CD4-positive, alpha-beta T cell treated with Interleukin-4 for 1 hour (primary cell): ENCODE measurements around the gene NEDD9.
A peak's percentile ranks its signal among the peaks of the same experiment; 100 is the strongest.

ENCODE experiments used
- DNase-seq, 2 donors: peaks; one replicate each; pipeline ENCODE4 v3.0.0-alpha.2; 2020 to 2022

NEDD9 gene

DNA sequence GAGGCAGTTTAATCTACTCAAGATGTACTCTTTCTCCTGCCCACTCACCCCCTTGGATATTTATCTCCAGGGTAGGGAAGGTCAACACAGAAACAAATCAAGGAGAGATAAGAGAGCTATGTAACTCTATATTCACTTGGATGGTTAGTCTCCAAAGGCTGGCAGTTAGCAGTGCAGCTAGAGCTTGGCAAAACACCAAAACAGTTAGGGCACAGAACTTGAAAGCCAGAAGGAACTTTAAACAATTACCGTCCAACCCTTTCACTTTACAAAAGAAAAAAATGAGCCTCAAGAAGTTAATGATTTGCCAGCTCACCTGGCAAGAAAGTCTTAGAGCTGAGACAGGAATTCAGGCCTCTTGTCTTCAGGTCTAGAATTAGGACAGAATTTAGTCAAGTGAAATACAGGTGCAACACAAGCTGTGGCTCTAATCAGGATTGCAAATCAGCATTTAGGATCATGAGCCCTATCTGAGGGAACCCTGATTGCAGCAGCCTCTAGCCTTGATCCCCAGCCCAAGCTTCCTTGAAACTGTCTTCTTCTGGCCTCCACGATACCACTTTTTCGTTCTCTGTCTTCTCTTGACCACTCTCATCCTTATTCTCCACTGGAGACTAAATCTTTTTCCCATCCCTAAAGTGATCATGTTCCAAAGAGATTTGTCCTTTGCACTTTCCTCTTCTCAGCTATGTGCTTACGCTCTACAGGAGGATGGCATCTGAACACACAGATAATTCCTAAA is 14.9 kb downstream of the NEDD9 start:
- no peak for DNase-seq

DNA sequence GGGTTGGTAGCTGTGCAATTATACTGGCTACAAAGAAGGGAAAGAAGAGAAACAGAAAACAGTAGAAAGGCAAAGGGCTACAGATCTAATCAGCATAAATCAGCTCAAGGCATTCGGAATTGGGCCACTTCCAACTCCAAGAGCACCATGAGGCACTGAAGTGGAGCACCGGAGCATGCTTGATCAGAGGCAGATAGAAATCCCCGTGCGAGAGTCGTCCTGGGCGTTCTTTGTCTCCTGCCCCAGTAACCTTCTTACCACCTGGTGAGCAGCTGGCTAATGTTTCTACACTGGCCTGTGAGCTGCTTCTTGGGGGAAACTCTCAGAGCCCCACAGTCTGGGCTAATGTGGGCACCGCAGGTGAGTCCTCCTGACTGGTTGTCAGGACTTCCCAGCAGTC is 16.7 kb downstream of the NEDD9 start:
- DNase-seq, result no peak

DNA sequence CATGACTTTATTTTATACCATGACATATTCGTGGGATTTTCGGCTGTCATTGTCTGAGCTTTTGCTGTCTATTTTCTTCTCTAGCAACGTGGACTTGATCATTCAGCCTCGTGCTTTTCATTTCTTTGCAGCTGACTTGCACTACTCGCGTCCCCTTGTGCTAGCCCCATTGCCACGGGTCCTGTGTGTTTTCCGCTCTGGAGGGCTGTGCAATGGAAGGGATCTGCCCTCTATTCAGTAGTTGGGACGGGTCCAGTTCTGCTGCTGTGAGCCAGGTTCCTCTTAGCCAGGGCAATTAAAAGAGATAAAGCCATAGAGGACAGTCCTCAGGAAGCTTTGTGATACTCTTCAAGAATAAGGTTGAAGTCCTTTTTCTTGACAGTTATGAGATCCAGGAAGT is 17.6 kb downstream of the NEDD9 start:
- no peak for DNase-seq

DNA sequence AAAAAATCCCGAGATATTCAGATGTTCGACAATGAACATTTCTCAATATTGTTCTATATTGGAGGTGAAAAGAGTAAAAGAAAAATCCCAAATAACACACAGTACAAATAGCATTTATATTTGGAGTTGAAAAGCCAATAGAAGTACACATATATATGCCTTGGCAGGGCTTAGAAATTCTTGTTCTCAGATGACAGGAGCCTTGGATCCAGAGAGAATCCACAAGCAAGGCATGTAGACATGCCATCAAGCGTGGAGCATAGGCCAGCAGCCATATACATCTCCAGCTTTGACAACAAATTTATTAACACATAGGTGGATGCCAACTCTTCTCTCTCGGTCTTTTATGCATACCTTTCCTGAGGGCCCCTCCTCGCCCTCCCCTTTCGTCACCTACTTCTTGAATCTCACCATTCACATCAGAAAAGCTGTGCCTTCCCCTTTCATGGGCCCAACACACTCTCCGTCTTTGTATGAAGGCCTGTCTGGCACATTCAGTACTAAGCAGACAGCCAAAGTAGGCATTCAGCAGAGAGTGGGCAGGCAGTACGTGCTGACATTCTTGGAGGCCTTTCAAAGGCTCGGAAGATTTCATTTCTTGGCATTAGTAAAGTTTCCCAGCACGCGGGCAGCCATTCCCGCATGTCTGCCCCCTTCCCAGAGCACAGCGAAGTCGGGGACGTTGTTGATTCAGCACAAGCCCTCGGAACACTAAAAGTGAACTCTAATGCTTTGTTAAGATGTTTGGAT is 18.2 kb downstream of the NEDD9 start:
- no peak for DNase-seq

DNA sequence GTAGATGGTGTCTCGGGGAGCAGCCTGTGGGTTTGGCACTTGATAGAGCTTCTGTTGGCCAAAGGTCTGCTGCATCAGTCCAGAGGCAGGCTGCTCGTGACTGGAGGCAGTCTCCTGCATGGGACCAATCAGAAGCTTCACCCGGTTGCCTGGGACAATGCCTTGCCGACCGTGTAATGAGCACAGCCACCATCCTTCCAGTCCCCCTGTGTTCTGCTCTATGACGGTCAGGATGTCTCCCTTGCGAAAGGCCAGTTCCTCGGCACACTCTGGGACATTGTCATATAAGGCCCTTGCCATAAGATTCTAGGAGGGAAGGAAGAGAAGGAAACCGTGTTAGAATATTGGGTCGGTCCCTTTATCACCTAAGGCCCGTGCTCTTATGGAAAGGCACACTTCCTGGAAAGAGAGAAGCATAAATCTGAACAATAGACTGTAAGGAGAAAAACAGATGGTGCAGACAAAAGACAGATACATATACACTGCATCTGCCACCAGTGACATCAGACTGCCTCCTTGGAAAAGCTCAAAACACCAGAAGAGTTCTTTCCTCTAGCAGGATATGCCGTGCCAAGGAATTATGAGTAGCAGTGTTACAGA is 18.9 kb downstream of the NEDD9 start:
- no peak for DNase-seq

DNA sequence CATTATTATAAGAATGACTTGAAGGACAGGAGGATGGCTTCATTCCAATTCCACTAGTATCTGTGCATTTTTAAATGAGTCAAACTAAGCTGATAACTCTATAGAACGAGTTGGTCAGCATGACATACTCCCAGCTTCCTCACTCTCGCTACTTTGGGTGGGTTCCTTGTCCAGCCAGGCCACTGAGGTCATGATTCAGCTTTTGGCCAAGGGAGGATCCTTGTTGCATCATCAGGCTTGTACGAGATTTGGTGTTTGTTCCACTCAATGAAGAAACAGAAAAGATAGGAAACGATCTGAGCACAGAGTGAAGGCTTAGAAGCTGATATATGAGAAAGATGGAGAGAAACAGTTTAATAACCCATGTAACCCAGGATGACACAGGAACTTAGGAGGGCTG is 19.8 kb downstream of the NEDD9 start:
- DNase-seq, result peak in 1 of 2 donors; percentile 70

DNA sequence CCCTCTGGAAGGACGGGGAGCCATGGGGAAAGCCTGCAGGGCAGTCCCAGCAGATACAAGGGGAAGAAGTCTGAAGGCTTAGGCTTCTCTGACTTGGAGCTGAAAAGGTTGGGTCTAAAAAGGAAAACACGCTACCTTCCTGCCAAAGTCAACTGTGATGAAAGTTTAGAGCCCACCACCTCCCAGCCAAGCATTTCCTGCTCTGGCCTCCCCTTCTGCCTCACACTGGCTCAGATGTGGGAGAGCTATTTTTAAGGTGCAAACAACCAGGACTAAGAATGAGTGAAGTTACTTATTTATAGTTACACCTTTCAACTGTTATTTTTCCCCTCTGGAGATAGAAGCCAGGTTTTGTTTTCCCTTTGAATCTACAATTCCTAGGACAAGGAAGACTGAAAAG is 21.2 kb downstream of the NEDD9 start:
- DNase-seq, result no peak

DNA sequence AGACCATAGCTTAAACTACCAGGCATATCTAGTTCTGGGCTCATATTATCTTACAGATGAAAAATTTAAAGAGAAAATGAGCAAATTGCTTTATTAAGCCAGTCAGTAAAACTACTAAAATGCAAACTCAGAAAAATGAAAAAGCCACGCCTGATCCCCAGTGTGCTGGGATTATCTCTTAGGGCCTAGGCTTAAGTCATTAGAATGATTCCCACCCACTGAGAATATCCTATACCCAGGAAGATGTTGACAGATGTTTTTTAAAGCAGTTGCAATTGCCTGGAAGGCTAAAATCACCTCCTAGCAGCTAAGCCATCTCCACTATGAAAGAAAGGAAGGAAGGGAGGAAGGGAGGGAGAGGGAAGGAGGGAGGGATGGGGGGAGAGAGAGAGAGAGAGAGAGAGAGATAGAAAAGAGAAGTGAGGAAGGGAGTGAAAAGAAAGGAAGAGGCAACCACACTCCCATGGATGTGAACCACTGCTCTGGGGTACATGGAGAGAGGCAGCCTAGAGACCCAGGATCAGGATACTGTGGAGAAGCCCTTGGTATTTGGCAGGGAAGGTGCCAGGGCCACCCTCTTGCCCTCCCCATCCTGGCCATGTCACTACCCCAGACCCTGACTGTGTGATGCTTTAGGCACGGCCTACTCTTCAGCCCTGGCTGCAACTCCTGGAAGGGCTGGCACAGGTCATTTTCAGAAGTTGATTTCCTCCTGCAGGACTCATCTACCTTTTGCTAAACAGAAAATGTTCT is 21.9 kb downstream of the NEDD9 start:
- no peak for DNase-seq

DNA sequence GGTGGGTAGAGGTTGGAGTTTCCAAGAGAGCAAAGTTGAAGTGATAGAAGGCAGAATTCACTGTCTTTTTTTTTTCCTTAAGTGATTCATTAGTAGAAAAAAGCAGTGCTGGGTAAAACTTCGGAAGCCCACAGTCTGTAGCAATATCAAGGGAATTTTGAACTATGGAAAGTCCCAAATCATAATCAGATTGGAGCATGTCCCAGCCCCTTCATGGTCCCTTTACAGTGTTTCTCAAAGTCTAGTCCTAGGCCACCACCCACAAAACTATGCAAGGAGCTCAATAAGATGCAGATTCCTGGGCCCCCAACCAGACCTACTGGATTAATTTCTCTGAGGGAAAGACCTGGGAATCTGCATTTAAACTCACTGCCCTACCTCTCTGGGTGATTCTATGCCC is 22.6 kb downstream of the NEDD9 start:
- DNase-seq, result no peak

DNA sequence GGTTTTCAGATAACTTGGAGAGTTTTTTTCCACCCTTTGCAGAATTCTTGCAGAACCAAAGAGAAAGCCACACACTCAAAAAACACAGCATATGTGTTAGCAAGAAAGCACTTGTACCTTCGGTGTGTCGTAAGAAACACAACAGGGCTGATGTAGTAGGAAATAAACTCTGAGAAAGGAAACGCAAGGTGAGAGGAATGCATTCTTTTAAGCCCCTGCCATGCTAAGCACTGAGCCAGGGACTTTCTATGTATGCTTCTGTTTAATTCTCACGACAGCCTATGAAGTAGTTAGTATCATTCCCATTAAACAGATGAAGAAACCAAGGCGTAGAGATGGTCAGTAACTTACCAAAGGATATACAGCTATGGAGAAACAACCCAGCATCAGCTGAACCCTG is 23.1 kb downstream of the NEDD9 start:
- DNase-seq, result no peak

DNA sequence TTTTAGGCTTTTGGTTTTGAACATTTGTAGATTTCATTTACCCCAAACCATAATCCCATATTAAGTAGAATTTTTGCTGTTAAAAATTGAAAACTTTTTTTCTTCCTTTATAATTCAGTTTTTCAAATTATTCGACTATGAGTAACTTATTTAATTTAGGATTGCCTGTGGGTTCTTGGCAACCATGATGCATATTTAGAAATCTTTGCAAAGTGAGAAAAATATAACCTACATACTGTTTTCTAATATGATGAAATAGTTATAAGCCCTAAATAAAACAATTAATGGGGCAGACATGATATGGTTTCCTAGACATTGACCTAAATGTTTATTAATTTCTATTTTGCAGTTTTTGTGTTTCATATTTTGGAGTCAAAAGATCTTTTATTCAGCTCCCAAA is 23.6 kb downstream of the NEDD9 start:
- DNase-seq, result no peak

DNA sequence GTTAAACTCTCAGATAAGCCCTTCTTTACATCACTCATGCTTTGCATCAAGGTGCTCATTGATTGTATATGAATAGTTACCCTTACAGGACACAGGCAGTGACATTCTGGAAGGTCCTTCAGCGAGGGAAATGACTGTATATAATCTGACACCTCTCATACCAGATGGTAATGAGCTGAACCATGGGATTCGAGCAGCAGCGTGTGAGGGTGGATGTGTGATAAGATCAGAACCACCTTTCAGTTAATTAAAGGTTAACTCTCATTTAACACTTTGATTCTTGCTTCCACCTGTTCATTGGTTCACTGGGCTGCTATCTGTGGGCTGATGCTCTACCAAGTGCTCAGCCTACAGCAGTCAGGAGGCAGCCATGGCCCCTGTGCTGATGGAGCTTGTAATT is 24.2 kb downstream of the NEDD9 start:
- no peak for DNase-seq

DNA sequence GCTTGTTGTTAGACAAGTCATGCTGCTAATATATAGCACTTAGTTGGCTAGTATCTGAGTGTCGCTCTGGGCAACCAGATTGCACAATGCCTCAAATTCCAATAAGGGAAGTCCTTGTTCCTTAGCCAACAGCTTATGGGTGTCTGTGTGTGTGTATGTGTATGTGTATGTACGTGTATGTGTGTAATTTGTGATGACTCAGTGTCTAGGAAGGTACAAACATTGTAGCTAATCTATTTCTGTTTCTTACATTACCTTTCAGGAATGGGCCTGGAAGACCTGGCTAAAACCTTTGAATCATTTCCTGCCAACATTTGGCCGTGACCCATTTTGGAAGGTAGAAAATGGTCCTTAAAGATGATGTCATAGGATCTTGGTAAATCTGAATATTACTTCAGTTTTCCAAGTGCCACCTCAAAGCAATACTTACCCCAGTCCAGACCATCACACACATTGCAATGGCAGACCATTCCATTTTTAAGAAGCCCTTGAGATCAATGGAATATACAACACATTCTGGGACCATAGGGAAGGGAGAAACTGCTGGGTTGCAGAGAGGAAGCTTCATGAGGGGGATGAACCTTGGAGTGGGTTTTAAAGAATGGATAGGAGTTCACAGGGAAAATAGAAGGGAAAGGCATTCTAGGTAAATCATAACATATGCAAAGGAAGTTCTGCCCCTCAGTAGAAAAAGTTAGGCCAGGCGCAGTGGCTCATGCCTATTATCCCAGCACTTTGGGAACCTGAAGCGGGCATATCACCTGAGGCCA is 25.1 kb downstream of the NEDD9 start:
- peak; percentile 31 to 80 for DNase-seq

DNA sequence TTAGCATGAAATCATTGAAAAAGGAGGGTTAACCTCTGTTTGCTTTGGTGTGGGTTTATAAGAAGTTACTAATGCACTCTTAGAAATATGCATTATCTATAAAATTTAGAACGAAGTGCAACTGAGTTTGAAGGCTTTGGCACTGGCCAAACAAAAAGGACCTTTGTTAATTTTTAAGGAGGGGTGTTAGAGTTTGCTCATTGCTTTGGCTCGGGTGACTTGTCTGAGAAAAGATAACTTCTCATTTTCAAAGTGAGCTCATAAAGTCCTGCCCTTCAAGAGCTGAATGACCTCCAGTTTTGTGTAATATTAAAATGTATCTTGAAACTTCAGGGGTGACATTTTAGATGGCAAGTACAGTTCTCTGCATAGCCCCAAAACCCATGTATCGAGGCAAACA is 25.9 kb downstream of the NEDD9 start:
- no peak for DNase-seq

DNA sequence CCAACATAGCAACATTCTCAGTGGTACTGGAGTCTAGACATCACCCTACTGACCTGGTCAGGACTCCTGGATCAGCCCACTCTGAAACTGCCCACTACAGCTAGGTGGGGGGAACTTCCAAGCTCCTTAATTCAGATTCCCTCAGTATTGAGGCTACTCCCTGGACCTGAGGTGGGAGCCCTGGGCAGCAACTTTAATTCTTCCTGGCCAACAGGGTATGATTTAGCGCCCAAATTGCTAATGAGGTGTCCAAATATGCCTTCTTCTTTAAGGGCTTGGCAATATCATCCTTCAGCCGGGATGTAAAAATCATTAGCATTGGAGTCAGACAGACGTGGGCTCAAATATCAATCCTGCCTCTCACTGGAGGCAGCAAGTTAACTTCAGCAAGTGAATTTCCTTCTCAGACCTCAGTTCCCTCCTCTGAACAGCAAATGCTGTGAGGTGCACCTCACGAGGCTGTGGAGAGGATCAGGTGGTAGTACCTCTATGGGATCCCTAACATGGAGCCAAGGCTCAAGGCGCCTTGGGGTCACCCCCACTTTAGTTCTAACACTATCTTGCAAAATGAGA is 27.6 kb downstream of the NEDD9 start:
- no peak for DNase-seq

DNA sequence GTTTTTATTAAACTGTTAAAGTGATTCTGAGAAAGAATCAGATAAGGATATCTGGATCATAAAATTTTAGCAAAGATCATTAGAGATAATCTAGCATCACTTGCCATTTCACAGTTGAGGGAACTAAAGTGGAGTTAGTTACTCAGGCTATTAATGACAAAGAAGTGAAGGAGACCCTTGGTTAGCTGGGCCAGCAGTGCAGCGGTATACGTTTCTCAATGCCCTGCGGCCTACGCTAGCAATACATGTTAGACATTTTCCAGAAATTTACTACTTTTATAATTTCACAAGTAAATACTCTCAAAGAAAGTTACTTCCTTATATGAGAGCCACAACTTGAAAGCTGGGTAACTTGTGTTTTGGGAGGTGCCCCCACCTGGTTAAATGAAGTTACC is 28.5 kb downstream of the NEDD9 start:
- DNase-seq, result no peak

DNA sequence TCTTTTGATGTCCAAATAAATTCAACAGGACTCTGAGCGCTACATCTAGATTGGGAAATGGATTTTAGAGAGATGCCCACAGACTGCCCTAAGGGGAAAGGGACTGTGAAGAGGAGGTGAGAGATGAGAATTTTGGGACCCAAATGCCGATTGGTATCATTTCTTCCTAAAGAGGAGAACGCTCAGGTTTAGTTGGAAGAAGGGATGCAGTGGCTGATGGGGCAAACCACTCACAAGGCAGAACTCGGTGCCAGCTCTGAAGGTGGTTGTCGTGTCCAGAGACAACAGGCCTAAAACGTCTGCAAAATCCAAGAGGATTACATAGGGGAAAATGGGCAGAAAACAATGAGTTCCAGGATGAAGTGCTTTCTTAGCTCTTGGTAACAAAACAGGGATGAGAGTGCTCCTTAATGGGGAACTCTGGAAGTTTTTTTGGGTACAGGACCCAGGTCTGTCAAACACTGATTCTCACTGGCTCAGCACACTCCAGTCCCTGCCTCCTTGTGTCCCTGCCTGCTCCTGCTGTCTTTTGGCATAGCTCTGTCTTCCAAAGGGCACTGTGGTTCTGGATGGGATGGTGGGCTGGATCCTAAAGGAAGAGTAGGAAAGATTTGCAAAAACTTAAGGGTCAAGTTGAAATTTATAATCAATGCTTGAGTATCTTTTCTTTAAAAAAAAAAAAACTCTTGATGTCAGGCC is 29.0 kb downstream of the NEDD9 start:
- no peak for DNase-seq

DNA sequence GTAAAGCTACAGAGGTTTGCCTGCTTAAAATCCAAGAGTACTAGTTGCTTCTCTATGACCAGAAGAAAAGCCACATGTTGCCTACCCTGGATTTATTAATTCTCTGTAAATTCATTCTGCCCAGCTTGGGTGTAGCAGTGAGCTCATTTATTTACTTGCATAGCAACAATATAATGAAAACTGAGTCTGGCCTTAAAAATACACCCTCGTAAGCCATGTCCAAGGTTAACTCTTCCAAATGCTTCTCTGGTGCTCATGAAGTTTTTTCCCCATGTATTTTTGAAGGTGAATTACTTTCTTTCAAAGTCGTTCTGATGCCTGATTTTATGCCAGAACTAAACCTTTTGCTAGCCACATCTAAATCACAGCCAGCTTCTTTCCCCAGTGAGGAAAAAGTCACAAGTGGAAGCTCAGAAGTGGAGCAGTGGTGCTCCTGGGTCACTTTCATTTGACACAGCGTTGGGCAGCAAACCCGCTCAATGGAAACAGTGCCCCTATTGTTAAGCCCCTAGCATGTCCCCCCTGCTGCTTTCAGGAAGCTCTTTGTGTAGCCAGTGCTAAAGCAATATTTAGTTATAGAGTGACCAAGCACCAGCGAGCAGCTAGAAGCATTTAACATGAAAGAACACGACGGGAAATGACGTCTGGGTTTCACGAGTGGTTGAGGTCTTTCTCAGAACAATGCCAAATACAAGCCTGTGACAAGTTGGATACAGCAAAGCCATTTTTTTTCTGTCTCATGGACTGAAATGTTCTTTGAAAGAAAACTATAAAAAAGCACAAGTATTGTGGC is 29.8 kb downstream of the NEDD9 start:
- DNase-seq, result peak; percentile 54 to 61

DNA sequence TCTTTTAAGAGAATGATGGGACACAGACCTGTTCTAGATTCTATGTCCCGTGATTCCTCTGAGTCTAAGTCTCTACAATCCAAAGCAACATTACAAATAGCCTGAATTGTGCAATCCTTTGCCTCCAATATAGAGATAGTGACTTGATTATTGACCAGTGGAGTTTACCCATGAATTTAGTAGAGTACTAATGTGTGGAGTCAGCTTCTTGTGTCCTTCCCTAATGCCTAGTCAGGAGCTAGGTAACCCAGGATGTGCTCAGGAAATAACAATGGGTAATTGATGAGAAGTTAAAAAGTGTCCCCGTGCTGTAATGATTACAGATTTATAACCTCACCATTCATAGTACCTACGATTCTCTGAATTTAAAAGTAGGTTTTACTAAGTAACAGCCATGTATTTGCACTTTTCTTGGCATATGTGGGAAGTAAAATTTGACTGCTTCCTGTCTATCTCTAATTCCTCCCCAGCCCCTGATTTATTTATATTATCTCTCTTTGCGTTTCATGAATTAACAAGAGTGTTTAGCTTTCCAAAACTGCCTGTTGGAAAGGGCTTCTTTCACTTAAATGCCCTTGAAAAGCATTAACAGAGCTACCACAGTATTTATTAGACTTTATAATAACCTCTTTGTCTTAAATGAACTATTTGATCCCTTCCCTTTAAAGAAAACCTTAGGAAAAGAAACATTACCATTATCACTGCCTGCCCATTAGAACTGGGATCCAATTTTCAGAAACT is 30.5 kb downstream of the NEDD9 start:
- DNase-seq, result no peak

DNA sequence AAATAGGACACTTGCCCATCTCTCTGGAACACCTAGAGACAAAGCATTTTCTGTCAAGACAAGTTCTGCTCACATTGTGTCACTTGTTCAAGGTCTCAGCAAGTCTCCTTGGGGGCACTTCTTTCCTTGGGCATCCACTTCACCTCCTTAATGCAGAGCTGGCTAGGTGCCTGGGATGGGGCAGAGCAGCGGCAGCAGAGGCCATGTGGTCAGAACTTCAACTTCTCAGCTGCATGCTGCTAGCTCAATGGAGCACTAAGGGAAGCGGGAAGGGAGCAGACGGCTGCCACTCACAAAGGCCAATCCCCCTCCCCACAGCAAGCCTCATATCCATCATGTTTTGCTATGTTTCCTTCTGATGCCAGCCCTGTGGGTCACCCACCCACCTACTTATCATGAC is 31.5 kb downstream of the NEDD9 start:
- no peak for DNase-seq
